Measurements from ENCODE around the gene DUOXA2. TPM values are rescaled to one million over a fixed set of nuclear protein-coding genes. Genes with fewer than 3 reads are reported as not detected.

The DUOXA2 gene
- not detected in 2 replicates for total RNA-seq

GRCh38 chr15:45114076-45114750 is at the start of gene DUOXA2, which contains the start of gene DUOX2:
DUOXA2 (plus strand) TSS chr15:45114326; CDS start chr15:45114606, 280 bp downstream.
DUOX2 (minus strand) TSS chr15:45114172; CDS start chr15:45113411, 761 bp downstream.

GRCh38 chr15:45129651-45130129 is 15.6 kb downstream of the DUOXA2 start, which contains the start of the genes DUOX1 and DUOXA1:
DUOX1 (plus strand) TSS chr15:45129994; CDS start chr15:45131967, 1,973 bp downstream.
DUOXA1 (minus strand) TSS chr15:45129879; CDS start chr15:45123014, 6,865 bp downstream.

Other genes with a start within 250 kb of the DUOXA2 start
- gene TERB2, start 157.6 kb upstream of the DUOXA2 start, total RNA-seq = not detected in 2 replicates
- gene SORD, start 91.1 kb upstream of the DUOXA2 start, total RNA-seq = 12.2 and 12.4 TPM in 2 replicates
- gene DUOX2, start 154 bp upstream of the DUOXA2 start, total RNA-seq = under 0.01 TPM in 1 of 2 replicates, not detected in the other
- gene DUOXA1, start 15.6 kb downstream of the DUOXA2 start, total RNA-seq = 0.12 TPM in 1 of 2 replicates, not detected in the other
- not detected in 2 replicates for gene DUOX1, start 15.7 kb downstream of the DUOXA2 start, total RNA-seq
- gene SHF, start 73.6 kb downstream of the DUOXA2 start, total RNA-seq = 1.1 and 2.5 TPM in 2 replicates
- not detected in 2 replicates for gene SLC28A2, start 137.9 kb downstream of the DUOXA2 start, total RNA-seq

Data from uterine smooth muscle cell (primary cell).